ENCODE results near the gene MRPL2. TPM values are rescaled to one million over a fixed set of nuclear protein-coding genes. Genes with fewer than 3 reads are reported as not detected.
"Not testable (repeated sequence)": the region's sequence is repeated elsewhere in the genome, so short reads cannot be mapped to it uniquely, and the experiment has no call there.

The MRPL2 gene
- total and polyA plus RNA-seq, 2 of the 8 experiments (the other 6 are each of a cell fraction or from before 2014, with no cell fraction given): 58.7 to 99.9 TPM

DNA sequence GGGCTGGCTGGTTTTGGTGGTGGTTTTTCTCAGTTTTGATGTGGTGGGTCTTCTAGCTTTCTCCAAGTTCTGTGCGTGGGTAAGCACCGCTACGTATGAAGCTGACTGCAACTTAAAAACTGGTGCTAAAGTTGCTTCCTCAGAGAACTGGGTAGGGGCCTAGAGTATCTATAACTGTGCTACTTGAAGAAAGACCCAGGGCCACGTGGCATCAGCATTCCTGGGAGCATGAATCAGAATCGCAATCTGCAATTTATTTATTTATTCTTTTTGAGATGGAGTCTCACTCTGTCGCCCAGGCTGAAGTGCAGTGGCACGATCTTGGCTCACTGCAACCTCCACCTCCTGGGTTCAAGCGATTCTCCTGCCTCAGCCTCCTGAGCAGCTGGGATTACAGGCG is 22.7 kb upstream of the MRPL2 start:
- not testable (repeated sequence) for H2BK15ac ChIP-seq (ENCODE audit: low read length); H3K14ac ChIP-seq (ENCODE audit: insufficient read length); H3K4me3 ChIP-seq (ENCODE audit: extremely low read depth in 1 of 4, insufficient read depth in 2 of 4, low read depth in 3 of 4, low read length in 4 of 4); H3K56ac ChIP-seq (replicated peaks; ENCODE audit: insufficient read length, low read depth, low read length); H3K36me3 ChIP-seq (ENCODE audit: control insufficient read depth in 2 of 4, insufficient read depth in 4 of 4, low read length in 3 of 4); H3K23me2 ChIP-seq (ENCODE audit: low read depth, low read length); H2BK120ac ChIP-seq (replicated peaks; ENCODE audit: low read depth, low read length); H3K27ac ChIP-seq (ENCODE audit: low read depth, low read length); H3K27me3 ChIP-seq (replicated peaks in 1 of 4; ENCODE audit: control insufficient read depth in 3 of 4, extremely low read depth in 1 of 4, insufficient read depth in 3 of 4, low read length in 3 of 4); H3K9ac ChIP-seq (replicated peaks in 1 of 4; ENCODE audit: extremely low read depth in 1 of 4, low read depth in 3 of 4, low read length in 3 of 4); H3K23ac ChIP-seq (ENCODE audit: insufficient read length); DNase-seq (ENCODE audit: low read depth in 1 of 2, low spot score in 2 of 2); H2BK20ac ChIP-seq (ENCODE audit: low read length); H3K4me2 ChIP-seq (ENCODE audit: insufficient read depth in 1 of 2, low read depth in 2 of 2, low read length in 2 of 2); H4K8ac ChIP-seq (ENCODE audit: extremely low read depth, insufficient read depth, low read length); H4K5ac ChIP-seq (ENCODE audit: insufficient read length, low read depth, low read length); H2AFZ ChIP-seq (ENCODE audit: low read length); H3K4ac ChIP-seq (replicated peaks; ENCODE audit: insufficient read length, low read depth, low read length); H3K18ac ChIP-seq (ENCODE audit: extremely low read depth, low read length); H2BK12ac ChIP-seq (ENCODE audit: low read depth, low read length); FAIRE-seq; H4K91ac ChIP-seq (replicated peaks; ENCODE audit: insufficient read length, low read length); H3K9me3 ChIP-seq (ENCODE audit: insufficient read depth in 2 of 2, low read depth in 1 of 2, low read length in 1 of 2); H2AK5ac ChIP-seq (ENCODE audit: low read depth, low read length); H2BK5ac ChIP-seq (ENCODE audit: low read depth, low read length)
- Histone ChIP-seq H4K20me1 (replicated peaks in 1 of 2; ENCODE audit: control insufficient read depth in 1 of 2, insufficient read depth in 2 of 2, low read length in 2 of 2) (peaks cover 20 to 21% of the 10 kb centered on the region in 2 experiments), H3K4me1 (replicated peaks in 1 of 4; ENCODE audit: control insufficient read depth in 3 of 4, insufficient read depth in 4 of 4, low read length in 3 of 4) (peaks cover 7 to 17% (median 11%) of the 10 kb centered on the region in 4 experiments; a peak in 6 of 7 replicates), H3K79me1 (ENCODE audit: low read depth, low read length) (peaks cover 28% of the 10 kb centered on the region), H3K79me2 (ENCODE audit: control insufficient read depth in 1 of 2, insufficient read depth in 2 of 2, low read length in 2 of 2) (peaks cover 15 to 92% of the 10 kb centered on the region in 2 experiments)
- POLR2A ChIA-PET (ENCODE audit: partially characterized antibody): interaction anchor here (0.8 to 1.4 kb wide), 3 partner anchors 11 to 29 kb away, joined by 3 read pairs; partner anchors contain the start of gene CUL7
- WGBS, 2 experiments (ENCODE audit: extremely low coverage in 1 of 2, insufficient coverage in 1 of 2, insufficient read length in 1 of 2, insufficient replicate concordance in 2 of 2, low coverage in 1 of 2, low lambda C conversion rate in 2 of 2, missing lambda C conversion rate in 1 of 2): 92% methylated on average over 9 of the region's 9 CpGs; no CpG with 5 or more reads in 1 of the 2 experiments
- CTCF ChIA-PET (ENCODE audit: partially characterized antibody): interaction anchor here (1.1 to 1.7 kb wide), 5 partner anchors 12 to 62 kb away, joined by 3 to 7 read pairs (median 3); no protein-coding TSS in a partner anchor
